IPS-11a (cell line): ENCODE results near the gene ISLR2.
"Not testable (repeated sequence)": the region's sequence is repeated elsewhere in the genome, so short reads cannot be mapped to it uniquely, and the experiment has no call there.

Source experiments
- H3K4me3 ChIP-seq: one replicate; pipeline ENCODE4 v1.5.1; 2013; ENCODE audit warnings: low read depth, low read length, control low read depth

Gene ISLR2

DNA sequence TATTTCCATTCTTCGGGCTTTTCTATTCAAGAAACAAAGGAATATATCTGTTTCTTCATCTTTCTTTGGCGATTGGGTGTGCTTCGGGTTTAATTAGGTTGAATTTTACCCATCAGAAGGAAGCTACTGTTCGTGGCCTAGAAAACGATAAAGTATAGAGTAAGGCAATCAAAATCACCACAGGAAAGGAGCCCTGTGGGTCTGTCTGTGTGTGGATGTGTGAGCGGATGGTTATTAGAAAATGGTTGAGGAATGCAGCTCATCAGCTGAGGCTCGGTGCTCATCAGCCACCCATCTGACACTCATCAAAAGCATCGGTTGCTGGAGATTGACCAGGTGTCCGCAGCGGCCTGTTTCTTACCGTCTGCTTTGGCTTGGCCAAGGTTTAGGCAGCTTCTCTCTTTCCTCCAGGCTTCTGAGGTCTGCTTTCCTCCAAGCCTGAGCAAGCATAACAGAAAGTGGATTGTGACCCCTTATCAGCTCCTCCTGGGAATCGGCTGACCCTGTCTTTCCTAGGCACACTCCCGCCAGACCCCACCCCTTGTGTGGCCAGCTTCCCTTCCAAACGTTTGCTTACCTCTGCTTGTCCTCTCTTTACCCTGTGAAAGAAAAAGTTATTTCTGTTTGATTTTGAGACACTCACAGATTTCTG is 25.5 kb downstream of the ISLR2 start:
- H3K4me3 ChIP-seq = no peak overlapping the region

DNA sequence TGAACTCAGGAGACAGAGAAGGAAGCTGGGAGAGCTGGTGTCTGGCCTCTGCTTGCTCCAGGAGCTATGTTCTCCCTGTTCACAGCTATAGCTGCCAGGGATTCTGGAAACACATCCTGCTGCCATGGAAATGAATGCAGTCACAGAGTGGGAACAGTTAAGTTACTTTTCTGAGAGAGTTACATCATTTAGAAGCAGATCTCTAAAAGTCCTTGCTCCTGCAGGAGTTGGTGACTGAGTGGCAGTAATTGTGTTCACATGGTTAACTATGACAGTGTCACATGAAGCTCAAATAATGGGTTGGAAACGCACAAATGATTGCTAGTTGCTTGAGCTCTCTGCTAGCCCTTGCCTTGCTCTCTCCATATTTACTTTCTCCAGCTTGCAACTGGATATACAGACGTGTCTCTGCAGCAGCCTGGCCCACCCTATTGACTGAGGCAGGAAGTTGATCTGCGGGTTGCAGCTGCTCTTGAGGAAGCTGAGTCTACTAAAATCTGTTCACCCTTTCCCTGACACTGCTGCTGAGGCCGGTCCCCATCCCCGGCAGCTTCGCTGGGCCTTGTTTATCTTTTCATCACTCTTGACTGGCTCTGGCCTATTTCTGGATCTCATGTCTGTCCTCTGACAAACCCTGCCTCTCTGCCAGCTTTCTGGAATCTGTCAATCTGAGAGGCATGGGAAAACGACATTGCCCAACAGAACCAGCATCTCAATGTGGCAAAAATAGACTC is 26.5 kb downstream of the ISLR2 start:
- H3K4me3 ChIP-seq = no peak overlapping the region

DNA sequence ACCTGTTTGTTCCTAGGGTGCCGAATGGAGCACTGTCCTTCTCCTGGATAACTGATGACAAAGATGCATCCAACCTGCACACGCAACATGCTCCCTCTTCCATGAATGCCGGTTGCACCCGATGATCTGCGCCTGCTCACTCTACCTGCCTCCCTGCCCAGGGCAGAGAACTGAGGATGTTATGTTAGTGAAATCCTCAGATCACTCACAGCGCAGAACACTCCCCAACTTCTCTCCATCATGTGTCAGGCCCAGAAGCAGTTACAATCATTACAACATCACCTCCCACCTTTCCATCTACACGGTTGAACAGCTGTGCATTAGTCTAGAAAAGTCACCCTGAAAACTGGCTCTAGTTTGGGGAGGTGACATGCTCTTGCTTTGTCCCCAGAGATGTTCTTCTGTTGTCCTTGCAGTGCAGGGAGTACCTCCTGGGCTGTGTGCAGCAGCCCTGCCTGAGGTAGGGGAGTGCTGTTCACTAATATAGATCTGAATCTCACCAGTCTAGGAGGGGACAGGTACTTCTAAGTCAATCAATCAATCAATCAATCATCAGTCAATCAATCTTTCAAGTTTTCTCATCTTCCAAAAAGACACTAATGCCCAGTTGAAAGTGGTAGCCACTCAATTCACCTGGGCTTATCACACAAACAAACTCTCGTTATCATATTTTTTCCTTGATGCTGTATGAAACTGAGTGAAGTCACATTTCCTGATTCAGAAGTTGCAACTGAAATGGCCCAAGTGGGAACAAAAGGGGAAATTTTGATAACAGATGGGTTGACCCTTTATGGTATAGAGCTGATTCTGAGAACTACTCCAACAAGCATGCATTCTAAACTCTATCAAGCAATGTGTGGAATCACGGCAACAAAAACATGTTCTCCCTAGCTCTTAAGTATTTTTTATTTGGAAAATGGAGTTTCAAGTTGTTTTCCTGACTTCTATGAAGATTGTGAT is 27.8 kb downstream of the ISLR2 start:
- H3K4me3 ChIP-seq = no peak overlapping the region

DNA sequence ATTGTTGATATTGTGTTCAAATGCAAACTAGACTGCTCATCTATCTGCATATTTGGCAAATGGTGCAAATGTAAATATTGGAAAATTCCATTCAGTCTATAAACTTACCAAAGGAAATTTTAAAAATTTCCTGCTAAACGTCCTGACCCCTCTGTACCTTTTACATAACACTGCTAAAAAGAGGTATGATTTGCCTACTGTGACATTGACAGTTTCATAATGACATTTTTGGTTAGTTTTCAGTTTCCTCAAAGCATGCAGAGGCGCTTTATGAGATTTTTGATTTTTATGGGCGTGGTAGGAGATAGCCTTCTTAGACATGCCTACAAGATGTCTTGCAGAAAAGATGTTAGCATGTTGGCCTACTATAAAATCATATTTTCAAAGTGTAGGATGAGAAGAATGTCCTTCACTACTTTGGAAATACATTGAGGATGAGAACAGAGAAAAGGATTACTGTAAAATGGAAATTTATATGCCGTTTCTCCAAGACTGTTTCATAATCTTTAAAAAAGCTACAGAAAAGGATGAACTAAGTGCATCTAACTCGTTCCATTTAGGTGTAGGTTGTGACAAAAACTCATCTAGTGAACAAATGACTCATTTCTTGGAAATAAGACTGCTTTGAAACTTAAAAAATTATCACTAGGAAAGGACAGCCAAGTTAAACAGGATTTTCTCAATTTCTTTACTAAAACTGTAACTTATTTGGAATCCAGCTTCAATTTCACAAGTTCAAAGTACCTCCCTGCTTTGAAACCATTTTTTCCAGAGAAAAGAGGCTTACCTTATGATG is 28.7 kb downstream of the ISLR2 start:
- no peak overlapping the region for H3K4me3 ChIP-seq

DNA sequence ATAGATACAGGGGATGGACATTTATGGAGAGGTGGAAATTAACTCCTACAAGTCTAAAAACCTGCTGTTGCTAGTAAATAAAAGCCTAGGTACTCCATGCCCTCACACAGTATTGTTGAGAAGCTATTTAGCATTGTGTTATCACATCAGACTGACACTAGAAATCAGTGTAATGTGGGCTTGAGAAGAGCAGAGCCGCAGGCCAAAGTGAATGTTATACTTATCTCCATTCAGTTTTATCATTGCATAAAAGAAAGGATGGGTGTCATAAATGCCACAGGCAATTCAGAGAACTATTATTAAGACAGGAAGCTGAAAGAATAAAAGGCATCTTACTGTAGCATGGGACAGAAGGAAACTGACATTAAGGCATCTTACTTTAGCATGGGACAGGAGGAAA is 29.4 kb downstream of the ISLR2 start:
- H3K4me3 ChIP-seq = no peak overlapping the region

DNA sequence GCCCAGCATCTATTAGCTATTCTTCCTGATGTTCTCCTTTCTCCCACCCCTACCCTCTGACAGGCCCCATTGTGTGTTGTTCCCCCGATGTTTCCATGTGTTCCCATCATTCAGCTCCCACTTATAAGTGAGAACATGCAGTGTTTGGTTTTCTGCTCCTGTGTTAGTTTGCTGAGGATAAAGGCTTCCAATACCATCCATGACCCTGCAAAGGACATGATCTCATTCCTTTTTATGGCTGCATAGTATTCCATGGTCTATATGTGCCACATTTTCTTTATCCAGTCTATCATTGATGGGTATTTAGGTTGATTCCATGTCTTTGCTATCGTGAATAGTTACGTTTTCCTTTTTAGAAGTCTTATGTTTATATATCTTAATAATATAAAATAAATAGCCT is 30.0 kb downstream of the ISLR2 start:
- not testable (repeated sequence) for H3K4me3 ChIP-seq

DNA sequence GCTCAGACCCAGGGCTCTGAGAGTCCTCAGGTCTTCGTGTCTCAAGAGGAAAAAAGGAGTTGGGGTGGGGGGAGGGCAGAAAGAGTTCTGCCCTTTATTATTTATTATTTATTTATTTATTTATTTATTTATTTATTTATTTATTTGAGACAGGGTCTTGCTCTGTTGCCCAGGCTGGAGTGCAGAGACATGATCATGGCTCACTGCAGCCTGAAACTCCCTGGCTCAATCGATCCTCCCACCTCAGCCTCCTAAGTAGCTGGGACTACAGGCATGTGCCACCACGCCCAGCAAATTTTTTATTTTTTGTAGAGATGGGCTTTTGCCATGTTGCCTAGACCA is 31.8 kb downstream of the ISLR2 start:
- H3K4me3 ChIP-seq = not testable (repeated sequence)

DNA sequence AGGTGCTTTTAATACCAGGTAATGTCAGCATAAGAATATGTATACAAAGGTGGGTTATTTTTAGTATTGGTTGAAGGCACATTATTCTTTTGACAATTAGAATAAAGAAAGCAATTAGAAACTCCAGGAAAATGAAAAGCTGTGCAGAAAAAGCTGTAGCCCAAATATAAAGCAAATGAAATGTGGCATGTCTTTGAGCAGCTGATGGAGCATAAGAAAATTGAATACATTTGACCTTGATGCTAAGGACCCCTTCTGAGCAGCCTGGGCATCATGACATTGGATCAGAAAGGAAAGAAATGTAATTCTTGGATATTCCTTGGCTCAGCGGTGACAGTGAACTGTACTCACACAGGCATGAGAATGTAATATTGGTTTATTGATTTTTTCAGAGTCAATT is 35.1 kb downstream of the ISLR2 start:
- H3K4me3 ChIP-seq = no peak overlapping the region

DNA sequence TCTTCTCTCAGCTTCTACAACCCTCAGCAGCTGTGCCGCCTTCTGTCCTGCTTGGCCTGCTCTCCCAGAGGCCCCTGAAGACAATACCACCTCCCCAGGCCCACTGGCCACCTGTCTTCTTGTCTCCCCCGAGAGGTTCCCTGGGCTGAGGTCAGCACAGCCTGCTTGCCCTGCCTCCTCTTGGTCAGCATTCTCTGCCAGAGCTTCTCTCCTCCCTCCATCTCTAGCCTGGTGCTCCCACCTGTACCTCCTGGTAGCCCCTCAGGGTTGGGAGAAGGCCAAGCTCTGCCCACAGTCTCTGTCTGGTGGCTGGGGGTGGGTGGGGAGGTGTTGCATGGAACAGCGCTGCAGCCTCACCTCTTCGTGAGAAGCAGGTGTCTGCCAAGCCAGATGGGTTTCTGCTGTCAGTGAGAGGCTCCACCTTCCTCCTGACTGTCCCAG is 37.5 kb downstream of the ISLR2 start:
- no peak overlapping the region for H3K4me3 ChIP-seq

DNA sequence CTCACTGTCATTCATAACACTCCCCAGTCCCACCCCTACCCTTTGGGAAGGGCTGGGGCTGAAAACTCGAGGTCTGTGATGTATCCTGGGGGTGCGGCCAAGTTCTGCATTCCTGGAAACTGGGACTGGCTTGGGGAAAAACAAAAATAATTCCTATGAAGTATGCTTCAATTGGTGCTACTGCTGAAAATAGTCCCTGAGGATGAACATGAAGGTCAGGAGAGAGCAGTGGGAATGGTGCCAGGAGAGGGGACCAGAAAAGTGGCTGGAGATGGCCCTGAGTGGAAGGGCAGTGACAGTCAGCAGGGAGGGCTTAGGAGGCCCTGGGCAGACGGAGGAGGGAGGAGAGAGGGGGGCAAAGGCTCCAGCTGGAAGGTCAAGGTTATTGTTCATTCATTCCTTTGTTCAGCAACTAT is 38.3 kb downstream of the ISLR2 start:
- H3K4me3 ChIP-seq = no peak overlapping the region

DNA sequence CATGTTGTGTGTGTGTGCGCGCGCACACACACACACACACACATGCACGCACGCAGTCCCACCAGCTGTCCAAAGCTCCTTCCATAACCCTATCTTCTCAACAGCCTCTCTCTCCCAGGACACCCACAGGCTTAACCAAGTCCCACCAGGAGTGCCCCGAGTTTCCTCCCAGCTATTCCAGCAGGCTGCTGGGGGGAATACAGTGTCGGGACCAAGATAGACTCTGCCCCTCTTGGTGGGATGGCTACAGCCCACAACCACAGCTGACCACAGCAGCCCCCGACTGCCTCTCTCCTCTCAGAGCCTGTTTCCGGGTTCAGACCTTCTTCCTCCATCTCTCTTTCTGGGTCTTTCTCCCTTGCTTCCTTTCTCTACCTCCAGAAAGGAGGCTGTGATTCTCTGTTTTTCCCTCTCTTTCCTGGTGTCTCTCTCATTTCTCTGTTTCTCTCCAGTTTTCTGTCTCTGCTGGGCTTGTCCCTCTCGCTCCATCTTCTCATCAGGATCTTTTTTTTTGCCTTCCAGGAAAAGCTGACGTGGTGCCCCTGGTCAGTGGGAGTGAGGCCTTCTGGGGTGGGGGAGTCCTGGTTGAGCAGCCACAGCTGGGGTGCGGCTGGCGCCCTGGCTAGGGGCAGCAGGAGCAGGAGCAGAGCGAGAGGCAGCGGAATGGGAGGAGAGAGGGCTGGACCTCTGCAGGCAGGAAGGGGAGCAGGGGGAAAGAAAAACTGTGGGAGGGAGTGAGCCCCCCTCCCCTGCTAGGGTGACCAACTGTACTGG is 39.9 kb downstream of the ISLR2 start:
- no peak overlapping the region for H3K4me3 ChIP-seq

DNA sequence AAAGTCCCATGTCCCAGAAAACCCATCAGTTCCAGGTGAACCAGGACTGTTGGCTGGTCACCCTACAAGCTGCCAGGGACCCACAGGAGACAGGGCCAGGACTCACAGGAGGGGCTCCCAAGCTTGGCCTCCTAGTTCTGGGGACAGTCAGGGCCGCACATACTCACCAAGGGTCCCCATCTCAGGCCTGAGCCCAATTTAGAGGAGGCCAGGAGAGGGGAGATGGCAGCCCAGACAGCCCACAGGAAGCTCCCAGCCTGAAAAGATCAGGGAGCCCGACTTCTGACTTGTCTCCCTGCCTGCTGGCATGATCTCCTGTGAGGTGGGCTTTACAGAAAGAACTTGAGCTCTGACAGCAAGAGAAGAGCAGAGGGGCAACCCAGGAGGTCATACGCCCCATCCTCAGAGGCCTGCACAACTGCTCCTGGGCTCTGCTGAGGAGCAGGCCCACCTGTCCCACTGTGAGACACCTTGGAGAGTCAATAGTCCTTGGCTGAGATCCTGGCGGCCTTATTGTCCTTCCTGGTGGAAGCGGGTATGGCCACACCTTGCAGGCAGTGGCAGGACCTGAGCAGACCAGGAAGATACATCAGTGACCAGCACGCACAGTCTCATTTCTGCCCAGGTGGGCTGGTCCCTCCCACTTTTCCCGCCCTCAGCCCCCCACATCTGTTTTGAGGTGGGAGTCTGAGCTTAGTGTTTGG is 40.6 kb downstream of the ISLR2 start:
- no peak overlapping the region for H3K4me3 ChIP-seq

DNA sequence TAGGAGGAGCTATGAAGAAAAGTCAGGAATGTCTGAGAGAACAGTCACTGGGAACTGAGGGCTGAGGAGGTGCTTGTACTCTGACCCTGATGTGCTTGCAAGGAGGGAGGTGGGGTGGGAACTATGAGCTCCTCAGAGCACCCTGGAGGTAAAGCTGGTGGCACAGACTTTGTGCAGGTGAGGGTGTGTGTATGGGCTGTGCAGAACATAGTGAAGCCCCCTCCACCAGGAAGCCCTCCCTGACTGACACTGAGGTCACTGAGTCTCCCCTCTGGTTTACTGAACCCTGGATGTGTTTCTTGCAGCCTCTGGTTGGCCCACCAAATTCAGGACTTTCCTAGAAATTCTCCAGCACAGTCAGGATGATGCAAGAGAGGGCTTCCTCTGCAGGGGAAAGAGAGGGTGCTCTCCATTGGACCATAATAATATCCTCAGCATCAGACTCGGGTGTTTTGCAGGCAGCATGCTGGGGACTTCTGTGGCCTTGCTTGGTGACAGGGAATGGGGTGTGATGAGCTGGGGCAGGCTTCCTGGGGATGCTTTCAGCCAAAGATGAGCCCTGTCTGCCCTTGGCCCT is 41.7 kb downstream of the ISLR2 start:
- no peak overlapping the region for H3K4me3 ChIP-seq

DNA sequence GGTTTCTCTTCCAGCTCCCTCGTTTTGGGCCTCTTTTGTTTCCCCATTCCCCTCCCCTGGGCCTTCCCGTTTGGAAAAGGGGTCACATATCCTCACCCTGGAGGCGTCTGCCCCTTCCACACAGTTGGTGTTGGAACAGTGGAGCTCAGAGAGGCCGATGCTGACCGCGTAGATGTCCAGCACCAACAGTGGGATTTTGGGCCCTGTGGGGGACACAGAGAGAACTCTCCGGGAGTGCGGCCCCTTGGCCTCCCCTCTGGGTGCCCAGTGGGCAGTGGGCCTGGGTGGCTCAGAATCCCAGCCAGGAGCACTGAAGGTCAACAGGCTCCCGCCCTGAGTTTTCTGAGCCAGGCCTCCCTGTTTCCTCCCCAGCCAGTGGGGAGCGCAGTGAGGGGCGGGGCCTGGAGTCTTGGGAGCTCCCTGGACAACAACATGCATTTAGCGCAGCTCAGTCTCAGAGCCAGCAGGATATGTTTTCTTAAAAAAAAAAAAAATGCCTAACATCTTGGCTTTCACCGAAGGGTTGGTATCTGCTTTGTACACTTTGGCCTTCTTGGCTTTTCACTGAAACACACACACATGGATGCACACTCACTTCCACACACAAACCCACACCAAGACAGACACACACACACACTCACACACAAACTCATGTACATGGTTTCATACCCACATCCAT is 42.5 kb downstream of the ISLR2 start:
- no peak overlapping the region for H3K4me3 ChIP-seq

DNA sequence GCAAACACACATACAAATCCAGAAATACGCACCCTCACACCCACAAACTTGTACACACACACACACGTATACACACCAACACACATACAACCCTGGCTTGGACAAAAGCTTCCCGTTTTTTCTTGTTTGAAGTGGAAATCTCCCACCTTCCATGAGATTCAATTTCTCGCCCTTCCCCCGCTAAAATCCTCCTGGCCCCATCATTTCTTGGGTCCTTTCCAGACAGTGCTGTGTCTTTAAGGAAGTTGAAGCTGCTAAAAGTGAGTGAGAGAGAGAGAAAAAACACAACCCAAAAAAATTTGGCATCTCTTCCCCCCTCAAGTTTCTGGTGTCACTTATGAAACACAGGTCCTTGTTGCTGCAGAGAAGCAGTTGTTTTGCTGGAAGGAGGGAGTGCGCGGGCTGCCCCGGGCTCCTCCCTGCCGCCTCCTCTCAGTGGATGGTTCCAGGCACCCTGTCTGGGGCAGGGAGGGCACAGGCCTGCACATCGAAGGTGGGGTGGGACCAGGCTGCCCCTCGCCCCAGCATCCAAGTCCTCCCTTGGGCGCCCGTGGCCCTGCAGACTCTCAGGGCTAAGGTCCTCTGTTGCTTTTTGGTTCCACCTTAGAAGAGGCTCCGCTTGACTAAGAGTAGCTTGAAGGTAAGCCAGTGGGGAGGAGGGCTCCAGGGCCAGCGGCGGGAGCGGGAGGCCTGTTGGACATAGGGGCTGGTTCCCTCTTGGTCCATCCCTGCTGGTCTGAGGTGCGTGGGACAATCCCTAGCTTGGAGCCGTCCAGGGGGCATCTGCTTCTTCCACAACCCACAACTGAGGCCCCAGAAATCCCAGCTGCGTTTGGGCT is 43.2 kb downstream of the ISLR2 start, which contains the start of gene ISLR:
TSS of gene ISLR (plus strand) at position 331 of the 839 bp plus-strand sequence. CDS start 1,149 bp downstream, outside the sequence.
- H3K4me3 ChIP-seq = no peak within 1 kb of the TSS

DNA sequence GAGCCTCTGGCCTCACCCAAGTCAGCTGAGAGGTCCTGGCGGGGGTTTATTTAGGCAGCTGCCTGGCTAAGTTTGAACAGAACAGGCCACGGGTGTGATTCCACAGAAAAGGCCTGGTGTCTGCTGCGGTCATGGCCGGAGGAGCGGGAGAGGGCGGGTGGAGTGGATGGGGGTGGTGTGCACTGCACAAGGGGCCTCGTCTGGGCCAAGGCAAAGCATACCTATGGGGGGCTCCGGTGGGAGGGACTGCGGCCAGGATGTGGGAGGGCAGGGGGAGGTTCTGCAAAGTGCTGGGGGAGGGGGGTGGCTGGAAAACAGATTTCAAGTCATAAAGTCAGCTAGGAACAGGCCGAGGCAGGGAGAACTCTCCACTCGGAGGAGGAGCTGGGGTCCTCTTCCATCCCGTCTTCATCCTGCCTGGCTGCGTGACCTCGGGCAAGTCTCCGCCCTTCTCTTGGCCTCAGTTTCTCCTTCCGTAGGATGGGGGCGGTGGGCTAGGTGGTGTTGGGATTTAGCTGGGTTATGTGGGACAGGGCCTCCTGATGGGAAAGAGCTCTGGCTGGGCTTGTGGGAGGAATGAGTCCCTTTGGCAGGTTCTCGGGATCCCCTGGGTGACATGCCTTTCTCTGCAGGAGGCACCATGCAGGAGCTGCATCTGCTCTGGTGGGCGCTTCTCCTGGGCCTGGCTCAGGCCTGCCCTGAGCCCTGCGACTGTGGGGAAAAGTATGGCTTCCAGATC is 44.0 kb downstream of the ISLR2 start:
- H3K4me3 ChIP-seq = no peak overlapping the region

DNA sequence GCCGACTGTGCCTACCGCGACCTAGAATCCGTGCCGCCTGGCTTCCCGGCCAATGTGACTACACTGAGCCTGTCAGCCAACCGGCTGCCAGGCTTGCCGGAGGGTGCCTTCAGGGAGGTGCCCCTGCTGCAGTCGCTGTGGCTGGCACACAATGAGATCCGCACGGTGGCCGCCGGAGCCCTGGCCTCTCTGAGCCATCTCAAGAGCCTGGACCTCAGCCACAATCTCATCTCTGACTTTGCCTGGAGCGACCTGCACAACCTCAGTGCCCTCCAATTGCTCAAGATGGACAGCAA is 44.5 kb downstream of the ISLR2 start:
- no peak overlapping the region for H3K4me3 ChIP-seq
